GM23338 (cell line): ENCODE measurements around the gene UBL5. TPM values are rescaled to one million over a fixed set of nuclear protein-coding genes. Genes with fewer than 3 reads are reported as not detected.

ENCODE experiments used
- ATAC-seq: fragments of 200-7000 bp; cut with Tn5 transposase; 3 replicates; pipeline ENCODE4 v1.9.1; 2020
- DNase-seq: peaks from one replicate; pipeline ENCODE4 v3.0.0-alpha.2; 2015; ENCODE audit warnings: low spot score
- H2AFZ ChIP-seq: fragments of 200-600 bp; sonication (generic); 2 replicates; pipeline ENCODE4 v1.8.0; 2016; ENCODE audit warnings: antibody characterized with exemption, mild to moderate bottlenecking, moderate library complexity
- H3F3A ChIP-seq: fragments of 200-600 bp; sonication (generic); replicated peaks from 2 replicates; pipeline ENCODE4 v1.8.0; 2017; ENCODE audit warnings: antibody characterized with exemption, mixed run types, low read depth
- H3K27ac ChIP-seq: fragments of 200-600 bp; sonication (generic); 2 replicates; pipeline ENCODE4 v1.6.1; 2016; ENCODE audit warnings: low read depth
- H3K27me3 ChIP-seq: fragments of 200-600 bp; sonication (generic); 2 replicates; pipeline ENCODE4 v1.8.0; 2016; ENCODE audit warnings: mild to moderate bottlenecking, mixed run types, moderate library complexity; ENCODE audit not compliant: insufficient read depth
- H3K36me3 ChIP-seq: fragments of 200-600 bp; sonication (generic); 2 replicates; pipeline ENCODE4 v1.8.0; 2016; ENCODE audit warnings: mild to moderate bottlenecking; ENCODE audit not compliant: insufficient read depth
- H3K4me1 ChIP-seq: fragments of 200-600 bp; sonication (generic); 2 replicates; pipeline ENCODE4 v1.8.0; 2016; ENCODE audit warnings: mild to moderate bottlenecking, moderate library complexity; ENCODE audit not compliant: insufficient read depth
- H3K4me2 ChIP-seq: fragments of 200-600 bp; sonication (generic); 2 replicates; pipeline ENCODE4 v1.7.1; 2017; ENCODE audit warnings: mixed run types
- H3K4me3 ChIP-seq: fragments of 200-600 bp; sonication (generic); 2 replicates; pipeline ENCODE4 v1.6.1; 2016; ENCODE audit warnings: mixed run types
- H3K79me2 ChIP-seq: fragments of 200-600 bp; sonication (generic); replicated peaks from 2 replicates; pipeline ENCODE4 v1.8.0; 2017; ENCODE audit warnings: mild to moderate bottlenecking; ENCODE audit not compliant: insufficient read depth
- H3K9me2 ChIP-seq: fragments of 200-600 bp; sonication (generic); 2 replicates; pipeline ENCODE4 v1.8.0; 2017; ENCODE audit not compliant: insufficient read depth
- H4K20me1 ChIP-seq: fragments of 200-600 bp; sonication (generic); replicated peaks from 2 replicates; pipeline ENCODE4 v1.8.0; 2017; ENCODE audit warnings: mild to moderate bottlenecking; ENCODE audit not compliant: insufficient read depth
- H3K27ac Mint-ChIP-seq: 2 replicates; pipeline ENCODE4 v1.8.0; 2020; ENCODE audit warnings: inconsistent platforms, mild to moderate bottlenecking, moderate library complexity, mixed read lengths
- H3K27me3 Mint-ChIP-seq: 3 replicates; pipeline ENCODE4 v1.8.0; 2022; ENCODE audit warnings: low read depth, mild to moderate bottlenecking, moderate library complexity, mixed read lengths, inconsistent platforms; ENCODE audit not compliant: insufficient read depth, poor library complexity
- H3K36me3 Mint-ChIP-seq: 3 replicates; pipeline ENCODE4 v1.8.0; 2021; ENCODE audit warnings: low read depth, mild to moderate bottlenecking, inconsistent platforms, moderate library complexity, mixed read lengths
- H3K4me1 Mint-ChIP-seq: 3 replicates; pipeline ENCODE4 v1.8.0; 2020; ENCODE audit warnings: mild to moderate bottlenecking, inconsistent platforms, mixed read lengths
- H3K4me3 Mint-ChIP-seq: 3 replicates; pipeline ENCODE4 v1.8.0; 2021; ENCODE audit warnings: moderate library complexity, mild to moderate bottlenecking, inconsistent platforms, mixed read lengths
- H3K9me3 Mint-ChIP-seq: 3 replicates; pipeline ENCODE4 v1.8.0; 2020; ENCODE audit warnings: moderate library complexity, mild to moderate bottlenecking, inconsistent platforms, mixed read lengths
- CREB1 ChIP-seq: fragments of 250-450 bp; sonication (Bioruptor Pico); IDR thresholded peaks from 2 replicates; pipeline ENCODE4 v1.5.0; 2020; ENCODE audit warnings: low read depth, mild to moderate bottlenecking, moderate library complexity
- EZH2 ChIP-seq: fragments of 200-600 bp; sonication (generic); IDR thresholded peaks from one replicate; pipeline ENCODE4 v1.8.0; 2017; ENCODE audit warnings: antibody characterized with exemption, mild to moderate bottlenecking, low read depth; ENCODE audit not compliant: unreplicated experiment
- EZH2phosphoT487 ChIP-seq: fragments of 200-600 bp; sonication (generic); IDR thresholded peaks from one replicate; pipeline ENCODE4 v1.8.1; 2018; ENCODE audit warnings: antibody characterized with exemption; ENCODE audit not compliant: unreplicated experiment
- JUNB ChIP-seq: IDR thresholded peaks from one replicate; pipeline ENCODE4 v1.6.1; 2016; ENCODE audit warnings: antibody characterized with exemption; ENCODE audit not compliant: unreplicated experiment
- NANOG ChIP-seq: IDR thresholded peaks from 2 replicates; pipeline ENCODE4 v1.6.1; 2016; ENCODE audit warnings: antibody characterized with exemption, borderline replicate concordance
- POLR2AphosphoS5 ChIP-seq: IDR thresholded peaks from 2 replicates; pipeline ENCODE4 v1.6.1; 2016; ENCODE audit warnings: antibody characterized with exemption, low read depth
- STAT1 ChIP-seq: IDR thresholded peaks from one replicate; pipeline ENCODE4 v1.6.1; 2016; ENCODE audit warnings: antibody characterized with exemption; ENCODE audit not compliant: unreplicated experiment
- ZNF114 ChIP-seq: fragments of 250-450 bp; sonication (Bioruptor Pico); IDR thresholded peaks from 2 replicates; pipeline ENCODE4 v1.5.0; 2020; ENCODE audit warnings: mild to moderate bottlenecking, moderate library complexity
- ZNF331 ChIP-seq: fragments of 250-450 bp; sonication (Bioruptor Pico); IDR thresholded peaks from 2 replicates; pipeline ENCODE4 v1.5.0; 2020; ENCODE audit warnings: low read depth, mild to moderate bottlenecking, moderate library complexity
- polyA plus RNA-seq: library from polyadenylated mRNA; unstranded; fragments of >200 nt; fragmentation: Nextera tagmentation; extraction: Ambion mirVana; gene quantifications from 2 replicates; pipeline ENCODE4 v1.2.1, GENCODE V29; 2016
- total RNA-seq: library from RNA; depleted of rRNA; stranded (reverse); fragments of >200 nt; shearing (Covaris generic); gene quantifications from 2 replicates; pipeline ENCODE4 v1.2.3, GENCODE V29; 2014
- TF ChIP-seq, protein P1 (sequence below), 2 experiments: fragments of 200-600 bp in 1 of 2; sonication (generic) in 1 of 2; conservative IDR thresholded peaks; 2 replicates each; pipeline versions ENCODE4 v1.5.1 to v1.6.1; 2016 to 2017; ENCODE audit warnings: antibody characterized with exemption in 2 of 2, low read depth in 2 of 2, mild to moderate bottlenecking in 2 of 2, moderate library complexity in 1 of 2
- TF ChIP-seq, protein P2 (sequence below): IDR thresholded peaks from one replicate; pipeline ENCODE4 v1.6.1; 2018; ENCODE audit warnings: antibody characterized with exemption; ENCODE audit not compliant: unreplicated experiment
- TF ChIP-seq, protein P3 (sequence below): IDR thresholded peaks from 2 replicates; pipeline ENCODE4 v1.6.1; 2016; ENCODE audit warnings: antibody characterized with exemption

UBL5 gene
- total and polyA plus RNA-seq, 2 experiments from 2014 or later: 304 to 1,371 TPM

DNA sequence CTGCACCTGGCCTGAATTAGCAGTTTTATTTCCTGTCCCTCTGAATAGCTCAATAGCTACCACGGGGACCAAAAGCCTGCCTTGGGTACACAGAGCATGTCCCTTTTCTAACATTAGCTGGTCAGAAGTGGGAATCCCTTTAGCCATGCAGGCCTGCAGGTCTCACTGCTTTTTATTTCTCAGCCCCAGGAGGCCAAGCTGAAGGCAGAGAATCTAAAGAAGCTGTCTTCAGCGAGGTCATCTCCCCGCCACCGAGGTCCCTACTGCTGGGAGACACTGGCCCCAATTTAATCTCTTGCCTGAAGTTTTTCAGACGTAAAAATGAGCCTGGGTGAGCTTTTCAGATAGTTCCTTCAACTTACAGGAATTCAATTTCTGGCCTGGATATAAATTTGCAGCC is 48.1 kb downstream of the UBL5 start:
- Histone ChIP-seq H3K9me2 (no peaks in the 10 kb centered on the region), H3K79me2 (no peaks in the 10 kb centered on the region; the same call in 1 of the 2 replicates), H4K20me1 (peaks cover 18% of the 10 kb centered on the region), H3K27me3 (no peaks in the 10 kb centered on the region), H3F3A (no peaks in the 10 kb centered on the region), H3K4me2 (no peak overlapping the region), H3K4me3 (no peak overlapping the region), H2AFZ (no peak overlapping the region), H3K27ac (peak overlapping the region; percentile 66; the same call in 1 of the 2 replicates), H3K36me3 (no peaks in the 10 kb centered on the region), H3K4me1 (0 out of 2 replicates have a peak, but pooled peaks cover 3% of the 10 kb centered on the region)
- Mint-ChIP-seq H3K27me3 (peaks cover 1% of the 10 kb centered on the region), H3K27ac (no peak overlapping the region), H3K9me3 (no peaks in the 10 kb centered on the region; the same call in 2 of the 3 replicates), H3K4me1 (peaks cover 5% of the 10 kb centered on the region), H3K4me3 (no peak overlapping the region), H3K36me3 (peaks cover 10% of the 10 kb centered on the region; the same call in 2 of the 3 replicates)
- DNase-seq: no peak
- TF ChIP-seq NANOG (no peak), JUNB (no peak), STAT1 (no peak), ZNF114 (CRISPR knock-in tag) (no peak), POLR2AphosphoS5 (no peak)
- ATAC-seq: peak; percentile 41; the same call in 2 of the 3 replicates

DNA sequence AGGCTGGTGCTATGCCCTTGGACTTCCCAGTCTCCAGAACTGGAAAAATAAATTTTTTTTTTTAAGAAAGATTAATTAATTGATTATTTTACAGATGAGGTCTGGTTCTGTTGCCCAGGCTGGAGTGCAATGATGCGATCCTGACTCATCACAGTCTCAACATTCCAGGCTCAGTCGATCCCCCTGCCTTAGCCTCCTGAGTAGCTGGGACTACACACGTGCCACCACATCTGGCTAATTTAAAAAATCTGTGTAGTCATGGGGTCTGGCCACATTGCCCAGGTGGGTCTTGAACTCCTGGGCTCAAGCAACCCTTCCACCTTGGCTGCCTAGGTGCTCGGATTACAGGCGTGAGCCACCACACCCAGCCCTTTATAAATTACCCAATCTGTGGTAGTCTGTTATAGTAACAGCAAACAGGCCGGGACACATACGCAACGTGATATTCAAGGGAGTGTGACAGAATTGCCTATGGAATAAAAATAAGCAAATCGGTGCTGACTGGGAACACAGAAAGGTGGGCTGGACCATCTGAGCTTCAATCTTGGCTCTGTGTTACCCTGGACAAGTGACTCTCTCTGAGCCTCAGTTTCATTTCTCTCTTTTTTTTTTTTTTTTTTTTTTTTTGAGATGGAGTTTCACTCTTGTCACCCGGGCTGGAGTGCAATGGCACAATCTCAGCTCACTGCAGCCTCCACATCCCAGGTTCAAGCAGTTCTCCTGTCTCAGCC is 50.2 kb downstream of the UBL5 start:
- ATAC-seq (no peak), DNase-seq (no peak)
- Histone ChIP-seq H3K9me2 (no peaks in the 10 kb centered on the region), H3K27ac (no peak overlapping the region), H3K27me3 (no peaks in the 10 kb centered on the region), H4K20me1 (peaks cover 18% of the 10 kb centered on the region), H3K4me2 (no peak overlapping the region), H3K79me2 (no peaks in the 10 kb centered on the region; the same call in none of the 2 replicates), H3F3A (no peaks in the 10 kb centered on the region), H2AFZ (no peak overlapping the region), H3K4me1 (0 out of 2 replicates have a peak, but pooled peaks cover 3% of the 10 kb centered on the region), H3K36me3 (no peaks in the 10 kb centered on the region), H3K4me3 (no peak overlapping the region)
- peaks cover 5% of the 10 kb centered on the region; the same call in 2 of the 3 replicates for H3K4me1 Mint-ChIP-seq
- no peaks in the 10 kb centered on the region for H3K27me3 Mint-ChIP-seq
- H3K9me3 Mint-ChIP-seq: no peaks in the 10 kb centered on the region; the same call in 2 of the 3 replicates
- H3K36me3 Mint-ChIP-seq: peaks cover 7% of the 10 kb centered on the region; the same call in 2 of the 3 replicates
- no peak for TF ChIP-seq STAT1
- TF ChIP-seq JUNB: no peak
- TF ChIP-seq EZH2phosphoT487: no peak
- TF ChIP-seq, protein P1, sequence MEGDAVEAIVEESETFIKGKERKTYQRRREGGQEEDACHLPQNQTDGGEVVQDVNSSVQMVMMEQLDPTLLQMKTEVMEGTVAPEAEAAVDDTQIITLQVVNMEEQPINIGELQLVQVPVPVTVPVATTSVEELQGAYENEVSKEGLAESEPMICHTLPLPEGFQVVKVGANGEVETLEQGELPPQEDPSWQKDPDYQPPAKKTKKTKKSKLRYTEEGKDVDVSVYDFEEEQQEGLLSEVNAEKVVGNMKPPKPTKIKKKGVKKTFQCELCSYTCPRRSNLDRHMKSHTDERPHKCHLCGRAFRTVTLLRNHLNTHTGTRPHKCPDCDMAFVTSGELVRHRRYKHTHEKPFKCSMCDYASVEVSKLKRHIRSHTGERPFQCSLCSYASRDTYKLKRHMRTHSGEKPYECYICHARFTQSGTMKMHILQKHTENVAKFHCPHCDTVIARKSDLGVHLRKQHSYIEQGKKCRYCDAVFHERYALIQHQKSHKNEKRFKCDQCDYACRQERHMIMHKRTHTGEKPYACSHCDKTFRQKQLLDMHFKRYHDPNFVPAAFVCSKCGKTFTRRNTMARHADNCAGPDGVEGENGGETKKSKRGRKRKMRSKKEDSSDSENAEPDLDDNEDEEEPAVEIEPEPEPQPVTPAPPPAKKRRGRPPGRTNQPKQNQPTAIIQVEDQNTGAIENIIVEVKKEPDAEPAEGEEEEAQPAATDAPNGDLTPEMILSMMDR (conservative IDR thresholded peaks at IDR 0.05; ENCODE audit: low read depth in 2 of 2): no peak
- no peak for TF ChIP-seq ZNF331
- no peak for TF ChIP-seq NANOG
- no peak for TF ChIP-seq POLR2AphosphoS5
- no peak for TF ChIP-seq EZH2
- TF ChIP-seq, protein P2, sequence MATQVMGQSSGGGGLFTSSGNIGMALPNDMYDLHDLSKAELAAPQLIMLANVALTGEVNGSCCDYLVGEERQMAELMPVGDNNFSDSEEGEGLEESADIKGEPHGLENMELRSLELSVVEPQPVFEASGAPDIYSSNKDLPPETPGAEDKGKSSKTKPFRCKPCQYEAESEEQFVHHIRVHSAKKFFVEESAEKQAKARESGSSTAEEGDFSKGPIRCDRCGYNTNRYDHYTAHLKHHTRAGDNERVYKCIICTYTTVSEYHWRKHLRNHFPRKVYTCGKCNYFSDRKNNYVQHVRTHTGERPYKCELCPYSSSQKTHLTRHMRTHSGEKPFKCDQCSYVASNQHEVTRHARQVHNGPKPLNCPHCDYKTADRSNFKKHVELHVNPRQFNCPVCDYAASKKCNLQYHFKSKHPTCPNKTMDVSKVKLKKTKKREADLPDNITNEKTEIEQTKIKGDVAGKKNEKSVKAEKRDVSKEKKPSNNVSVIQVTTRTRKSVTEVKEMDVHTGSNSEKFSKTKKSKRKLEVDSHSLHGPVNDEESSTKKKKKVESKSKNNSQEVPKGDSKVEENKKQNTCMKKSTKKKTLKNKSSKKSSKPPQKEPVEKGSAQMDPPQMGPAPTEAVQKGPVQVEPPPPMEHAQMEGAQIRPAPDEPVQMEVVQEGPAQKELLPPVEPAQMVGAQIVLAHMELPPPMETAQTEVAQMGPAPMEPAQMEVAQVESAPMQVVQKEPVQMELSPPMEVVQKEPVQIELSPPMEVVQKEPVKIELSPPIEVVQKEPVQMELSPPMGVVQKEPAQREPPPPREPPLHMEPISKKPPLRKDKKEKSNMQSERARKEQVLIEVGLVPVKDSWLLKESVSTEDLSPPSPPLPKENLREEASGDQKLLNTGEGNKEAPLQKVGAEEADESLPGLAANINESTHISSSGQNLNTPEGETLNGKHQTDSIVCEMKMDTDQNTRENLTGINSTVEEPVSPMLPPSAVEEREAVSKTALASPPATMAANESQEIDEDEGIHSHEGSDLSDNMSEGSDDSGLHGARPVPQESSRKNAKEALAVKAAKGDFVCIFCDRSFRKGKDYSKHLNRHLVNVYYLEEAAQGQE: no peak
- no peak for TF ChIP-seq CREB1
- no peak for TF ChIP-seq ZNF114 (CRISPR knock-in tag)
- TF ChIP-seq, protein P3, sequence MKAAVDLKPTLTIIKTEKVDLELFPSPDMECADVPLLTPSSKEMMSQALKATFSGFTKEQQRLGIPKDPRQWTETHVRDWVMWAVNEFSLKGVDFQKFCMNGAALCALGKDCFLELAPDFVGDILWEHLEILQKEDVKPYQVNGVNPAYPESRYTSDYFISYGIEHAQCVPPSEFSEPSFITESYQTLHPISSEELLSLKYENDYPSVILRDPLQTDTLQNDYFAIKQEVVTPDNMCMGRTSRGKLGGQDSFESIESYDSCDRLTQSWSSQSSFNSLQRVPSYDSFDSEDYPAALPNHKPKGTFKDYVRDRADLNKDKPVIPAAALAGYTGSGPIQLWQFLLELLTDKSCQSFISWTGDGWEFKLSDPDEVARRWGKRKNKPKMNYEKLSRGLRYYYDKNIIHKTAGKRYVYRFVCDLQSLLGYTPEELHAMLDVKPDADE: no peak
- H3K4me3 Mint-ChIP-seq: no peak overlapping the region
- no peak overlapping the region for H3K27ac Mint-ChIP-seq
